Measurements from ENCODE around the gene PRKCE.

The PRKCE gene

GRCh38 chr2:45781464-45781811 is 130.0 kb downstream of the PRKCE start:
- Mint-ChIP-seq H3K36me3 (ENCODE audit: low read depth) (no peaks in the 10 kb centered on the region), H3K27me3 (ENCODE audit: low read depth) (peaks cover 3% of the 10 kb centered on the region), H3K4me3 (no peak overlapping the region), H3K4me1 (peaks cover 10% of the 10 kb centered on the region), H3K27ac (no peak overlapping the region), H3K9me3 (peaks cover 4% of the 10 kb centered on the region)
- no peak for TF ChIP-seq CTCF (IDR thresholded peaks at IDR 0.05; ENCODE audit: unreplicated experiment in 3 of 3)

GRCh38 chr2:45782436-45782835 is 131.0 kb downstream of the PRKCE start:
- Mint-ChIP-seq H3K9me3 (peaks cover 4% of the 10 kb centered on the region), H3K4me1 (peaks cover under 1% of the 10 kb centered on the region), H3K27me3 (ENCODE audit: low read depth) (peaks cover 3% of the 10 kb centered on the region), H3K4me3 (no peak overlapping the region), H3K27ac (no peak overlapping the region), H3K36me3 (ENCODE audit: low read depth) (no peaks in the 10 kb centered on the region)
- no peak for TF ChIP-seq CTCF (IDR thresholded peaks at IDR 0.05; ENCODE audit: unreplicated experiment in 3 of 3)

GRCh38 chr2:45782986-45783385 is 131.5 kb downstream of the PRKCE start:
- Mint-ChIP-seq H3K27me3 (ENCODE audit: low read depth) (peaks cover 3% of the 10 kb centered on the region), H3K9me3 (peaks cover 4% of the 10 kb centered on the region), H3K36me3 (ENCODE audit: low read depth) (no peaks in the 10 kb centered on the region), H3K4me1 (no peaks in the 10 kb centered on the region), H3K27ac (no peak overlapping the region), H3K4me3 (no peak overlapping the region)
- no peak for TF ChIP-seq CTCF (IDR thresholded peaks at IDR 0.05; ENCODE audit: unreplicated experiment in 3 of 3)

GRCh38 chr2:45786030-45786835 is 134.8 kb downstream of the PRKCE start:
- Mint-ChIP-seq H3K36me3 (ENCODE audit: low read depth) (no peaks in the 10 kb centered on the region), H3K4me3 (no peak overlapping the region), H3K27ac (no peak overlapping the region), H3K9me3 (no peaks in the 10 kb centered on the region), H3K4me1 (no peaks in the 10 kb centered on the region), H3K27me3 (ENCODE audit: low read depth) (no peaks in the 10 kb centered on the region)
- TF ChIP-seq CTCF (IDR thresholded peaks at IDR 0.05; ENCODE audit: unreplicated experiment in 3 of 3) = no peak

- H3K36me3 Mint-ChIP-seq (ENCODE audit: low read depth) = no peaks in the 10 kb centered on the region
- no peak for TF ChIP-seq CTCF (IDR thresholded peaks at IDR 0.05; ENCODE audit: unreplicated experiment in 3 of 3)
- H3K4me1 Mint-ChIP-seq = no peaks in the 10 kb centered on the region
Observed at GRCh38 chr2:45786836-45787357, 135.4 kb downstream of the PRKCE start.

GRCh38 chr2:45788401-45788800 is 136.9 kb downstream of the PRKCE start:
- no peak overlapping the region for H3K27ac Mint-ChIP-seq
- H3K9me3 Mint-ChIP-seq = no peaks in the 10 kb centered on the region
- no peaks in the 10 kb centered on the region for H3K36me3 Mint-ChIP-seq (ENCODE audit: low read depth)
- peaks cover 5% of the 10 kb centered on the region for H3K4me1 Mint-ChIP-seq
- peaks cover 2% of the 10 kb centered on the region for H3K27me3 Mint-ChIP-seq (ENCODE audit: low read depth)
- no peak for TF ChIP-seq CTCF (IDR thresholded peaks at IDR 0.05; ENCODE audit: unreplicated experiment in 3 of 3)
- H3K4me3 Mint-ChIP-seq = no peak overlapping the region

More at GRCh38 chr2:45786836-45787357, 135.4 kb downstream of the PRKCE start:
- Mint-ChIP-seq H3K9me3 (no peaks in the 10 kb centered on the region), H3K27ac (no peak overlapping the region), H3K27me3 (ENCODE audit: low read depth) (no peaks in the 10 kb centered on the region), H3K4me3 (no peak overlapping the region)

Measured in nephron (organoid).